ENCODE measurements around the gene PRSS33. TPM values are rescaled to one million over a fixed set of nuclear protein-coding genes. Genes with fewer than 3 reads are reported as not detected.

PRSS33 gene
- total RNA-seq, 1 experiment from 2014 or later = not detected

DNA sequence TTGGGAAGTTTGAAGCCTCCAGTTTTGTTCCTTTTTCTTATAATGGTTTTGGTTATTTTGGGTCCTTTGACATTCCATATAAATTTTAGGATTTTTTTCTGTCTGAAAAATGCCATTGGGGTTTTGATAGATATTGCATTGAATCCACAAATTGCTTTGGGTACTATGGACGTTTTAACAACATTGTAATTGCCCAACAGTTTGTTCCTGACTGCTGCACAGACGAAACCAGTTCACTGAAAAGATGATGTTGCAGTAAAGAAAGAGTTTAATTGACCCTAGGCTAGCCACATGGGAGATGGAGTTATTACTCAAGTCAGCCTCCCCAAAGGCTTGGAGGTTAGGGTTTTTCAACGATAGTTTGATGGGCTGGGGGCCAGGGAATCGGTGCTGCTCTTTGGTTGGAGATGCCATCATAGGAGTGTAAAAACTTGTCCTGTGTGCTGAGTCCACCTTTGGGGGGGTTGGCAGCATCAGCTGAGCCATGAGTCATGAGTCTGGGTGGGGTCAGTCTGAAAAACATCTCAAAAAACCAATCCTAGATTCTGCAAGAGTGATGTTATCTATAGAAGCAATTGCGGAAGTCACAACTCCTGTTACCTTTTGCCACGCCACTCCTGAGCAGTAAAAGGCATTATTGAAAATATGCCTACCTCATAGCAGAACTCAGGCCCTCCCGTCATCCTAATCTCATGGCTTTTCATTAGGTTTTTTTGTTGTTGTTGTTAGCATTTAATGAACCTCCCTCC lies 8.2 kb upstream of the PRSS33 start:
- no peak overlapping the region for H3K23ac ChIP-seq (ENCODE audit: insufficient read length, low read depth, low read length)
- H3K27me3 Mint-ChIP-seq (ENCODE audit: low read depth) = peaks cover 20% of the 10 kb centered on the region
- no peak overlapping the region for H3K27ac Mint-ChIP-seq
- H3K27ac ChIP-seq (ENCODE audit: insufficient read length, low read depth, low read length) = no peak overlapping the region
- H3K4ac ChIP-seq (ENCODE audit: low read depth, low read length) = no peak overlapping the region
- no peak overlapping the region for H4K91ac ChIP-seq (ENCODE audit: insufficient read length, low read depth, low read length)
- H2BK12ac ChIP-seq (ENCODE audit: insufficient read length, low read depth, low read length) = no peak overlapping the region
- H2BK20ac ChIP-seq (ENCODE audit: low read depth, low read length, poor library complexity, severe bottlenecking) = no peak overlapping the region
- no peaks in the 10 kb centered on the region for H4K20me1 ChIP-seq (ENCODE audit: control insufficient read depth, insufficient read depth, insufficient read length)
- no peak overlapping the region for H3K4me2 ChIP-seq (ENCODE audit: insufficient read depth, insufficient read length, low read length)
- no peaks in the 10 kb centered on the region for H3K79me2 ChIP-seq (ENCODE audit: insufficient read depth, low read length)
- no peaks in the 10 kb centered on the region for H3K23me2 ChIP-seq (ENCODE audit: insufficient read length, low read depth, low read length, poor library complexity, severe bottlenecking)
- no peaks in the 10 kb centered on the region for H3K79me1 ChIP-seq (ENCODE audit: insufficient read depth, low read depth, low read length, poor library complexity, severe bottlenecking)
- H3T11ph ChIP-seq (ENCODE audit: low read length) = no peak overlapping the region
- no peak overlapping the region for H3K14ac ChIP-seq (ENCODE audit: insufficient read depth, low read length)
- no peak overlapping the region for H4K5ac ChIP-seq (ENCODE audit: insufficient read length, low read depth, low read length)
- H3K9me3 Mint-ChIP-seq = no peaks in the 10 kb centered on the region
- no peak overlapping the region for H3K9ac ChIP-seq (ENCODE audit: extremely low read depth, insufficient read length, low read length)
- peaks cover 7 to 8% of the 10 kb centered on the region in 2 experiments; a peak in 3 of 4 replicates for H3K4me1 Mint-ChIP-seq
- H3K36me3 Mint-ChIP-seq (ENCODE audit: insufficient read depth in 1 of 3, low read depth in 3 of 3) = no peaks in the 10 kb centered on the region; a peak in 1 of 7 replicates
- H3K4me1 ChIP-seq (ENCODE audit: insufficient read depth, low read length) = no peaks in the 10 kb centered on the region
- H3K56ac ChIP-seq (ENCODE audit: insufficient read length, low read depth, low read length) = no peak overlapping the region
- no peak for DNase-seq
- WGBS (ENCODE audit: extremely low coverage, insufficient read length, low lambda C conversion rate) = no CpG with 5 or more reads among the region's 7 CpGs
- no peak overlapping the region for H2BK120ac ChIP-seq (ENCODE audit: low read depth, low read length, poor library complexity, severe bottlenecking)
- no peak overlapping the region for H2BK15ac ChIP-seq (ENCODE audit: low read depth, low read length)
- H3K4me3 Mint-ChIP-seq = no peak overlapping the region
- no peaks in the 10 kb centered on the region for H3K9me3 ChIP-seq (ENCODE audit: control insufficient read depth, low read depth, low read length)
- H2AFZ ChIP-seq (ENCODE audit: low read length) = no peak overlapping the region
- H2AK5ac ChIP-seq (ENCODE audit: insufficient read length, low read length) = no peak overlapping the region
- no peaks in the 10 kb centered on the region for H3K27me3 ChIP-seq (ENCODE audit: insufficient read depth, low read length)
- H3K18ac ChIP-seq (ENCODE audit: insufficient read length, low read depth, low read length) = no peak overlapping the region
- TF ChIP-seq, protein P1, sequence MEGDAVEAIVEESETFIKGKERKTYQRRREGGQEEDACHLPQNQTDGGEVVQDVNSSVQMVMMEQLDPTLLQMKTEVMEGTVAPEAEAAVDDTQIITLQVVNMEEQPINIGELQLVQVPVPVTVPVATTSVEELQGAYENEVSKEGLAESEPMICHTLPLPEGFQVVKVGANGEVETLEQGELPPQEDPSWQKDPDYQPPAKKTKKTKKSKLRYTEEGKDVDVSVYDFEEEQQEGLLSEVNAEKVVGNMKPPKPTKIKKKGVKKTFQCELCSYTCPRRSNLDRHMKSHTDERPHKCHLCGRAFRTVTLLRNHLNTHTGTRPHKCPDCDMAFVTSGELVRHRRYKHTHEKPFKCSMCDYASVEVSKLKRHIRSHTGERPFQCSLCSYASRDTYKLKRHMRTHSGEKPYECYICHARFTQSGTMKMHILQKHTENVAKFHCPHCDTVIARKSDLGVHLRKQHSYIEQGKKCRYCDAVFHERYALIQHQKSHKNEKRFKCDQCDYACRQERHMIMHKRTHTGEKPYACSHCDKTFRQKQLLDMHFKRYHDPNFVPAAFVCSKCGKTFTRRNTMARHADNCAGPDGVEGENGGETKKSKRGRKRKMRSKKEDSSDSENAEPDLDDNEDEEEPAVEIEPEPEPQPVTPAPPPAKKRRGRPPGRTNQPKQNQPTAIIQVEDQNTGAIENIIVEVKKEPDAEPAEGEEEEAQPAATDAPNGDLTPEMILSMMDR (conservative IDR thresholded peaks at IDR 0.05) = no peak
- no peak overlapping the region for H2BK5ac ChIP-seq (ENCODE audit: insufficient read length, low read length)
- no peak overlapping the region for H4K8ac ChIP-seq (replicated peaks; ENCODE audit: insufficient read length, low read depth, low read length)
